Measurements from ENCODE around the gene KIF4A. TPM values are rescaled to one million over a fixed set of nuclear protein-coding genes. Genes with fewer than 3 reads are reported as not detected.

The KIF4A gene
- total RNA-seq, 3 donors from 2014 or later (not counting 1 experiment from before 2014, with no cell fraction given), result 0.53 to 1.3 (median 0.79) TPM

GRCh38 chrX:70442224-70442623 is 152.3 kb downstream of the KIF4A start:
- no peaks in the 10 kb centered on the region for H3K36me3 Mint-ChIP-seq
- H3K9me3 ChIP-seq (ENCODE audit: control insufficient read depth, insufficient read depth, low read length), result no peaks in the 10 kb centered on the region
- H3K27ac Mint-ChIP-seq, result no peak overlapping the region
- H3K4me1 Mint-ChIP-seq, result peaks cover 19 to 21% of the 10 kb centered on the region in 2 donors
- H3K4me3 ChIP-seq (ENCODE audit: low read length), result no peak overlapping the region
- H3K27me3 Mint-ChIP-seq (ENCODE audit: low read depth in 2 of 2), result peaks cover 27 to 34% of the 10 kb centered on the region in 2 donors
- intact Hi-C loops (cut with micrococcal nuclease), result no loop called here
- DNase-seq (no peak), ATAC-seq (no peak)
- H3K36me3 ChIP-seq (ENCODE audit: control insufficient read depth, insufficient read depth, low read length), result no peaks in the 10 kb centered on the region
- peaks cover 12% of the 10 kb centered on the region for H3K27me3 ChIP-seq (ENCODE audit: control insufficient read depth, insufficient read depth, low read length)
- peaks cover 21% of the 10 kb centered on the region for H3K4me1 ChIP-seq (ENCODE audit: control insufficient read depth, insufficient read depth, low read length)
- no peaks in the 10 kb centered on the region for H3K9me3 Mint-ChIP-seq
- no peak overlapping the region for H3K27ac ChIP-seq (ENCODE audit: low read length)
- WGBS (ENCODE audit: insufficient coverage), result 50% methylated on average over 2 of the region's 6 CpGs
- H3K4me3 Mint-ChIP-seq, result no peak overlapping the region
- no peak for TF ChIP-seq CTCF (IDR thresholded peaks at IDR 0.05)

- no peaks in the 10 kb centered on the region for H3K36me3 ChIP-seq (ENCODE audit: control insufficient read depth, insufficient read depth, low read length)
- peaks cover under 1 to 5% of the 10 kb centered on the region in 2 donors for H3K4me1 Mint-ChIP-seq
- H3K4me3 ChIP-seq (ENCODE audit: low read length), result no peak within 1 kb of the TSS
- H3K27ac Mint-ChIP-seq, result no peak within 1 kb of the TSS
- H3K4me3 Mint-ChIP-seq, result peak within 1 kb of the TSS; percentile 5
- intact Hi-C loops (cut with micrococcal nuclease), result no loop called here
- peaks cover 12% of the 10 kb centered on the region for H3K4me1 ChIP-seq (ENCODE audit: control insufficient read depth, insufficient read depth, low read length)
- ATAC-seq, result peak in 2 of 3 donors; percentile 14 to 50
- no peaks in the 10 kb centered on the region for H3K36me3 Mint-ChIP-seq
- peaks cover 12% of the 10 kb centered on the region for H3K27me3 ChIP-seq (ENCODE audit: control insufficient read depth, insufficient read depth, low read length)
- H3K27me3 Mint-ChIP-seq (ENCODE audit: low read depth in 2 of 2), result peaks cover 27 to 34% of the 10 kb centered on the region in 2 donors
- H3K9me3 Mint-ChIP-seq, result no peaks in the 10 kb centered on the region
- 9% methylated on average over 20 of the region's 21 CpGs for WGBS (ENCODE audit: insufficient coverage)
- DNase-seq, result peak in 1 of 2 donors; percentile 36
- H3K9me3 ChIP-seq (ENCODE audit: control insufficient read depth, insufficient read depth, low read length), result no peaks in the 10 kb centered on the region
- H3K27ac ChIP-seq (ENCODE audit: low read length), result no peak within 1 kb of the TSS
- no peak for TF ChIP-seq CTCF (IDR thresholded peaks at IDR 0.05)
These were observed 154.5 kb downstream of the KIF4A start, which contains the start of gene DLG3 for GRCh38 chrX:70444326-70444945. Gene DLG3 (plus strand): TSS chrX:70444835. CDS start chrX:70445202, 367 bp downstream.

GRCh38 chrX:70444946-70445656 is 155.2 kb downstream of the KIF4A start:
- H3K36me3 Mint-ChIP-seq, result no peaks in the 10 kb centered on the region
- H3K27ac Mint-ChIP-seq, result no peak overlapping the region
- no peak overlapping the region for H3K4me3 ChIP-seq (ENCODE audit: low read length)
- H3K27me3 ChIP-seq (ENCODE audit: control insufficient read depth, insufficient read depth, low read length), result peaks cover 12% of the 10 kb centered on the region
- H3K27me3 Mint-ChIP-seq (ENCODE audit: low read depth in 2 of 2), result peaks cover 23 to 34% of the 10 kb centered on the region in 2 donors
- intact Hi-C loops (cut with micrococcal nuclease), result no loop called here
- H3K9me3 ChIP-seq (ENCODE audit: control insufficient read depth, insufficient read depth, low read length), result no peaks in the 10 kb centered on the region
- peaks cover 11% of the 10 kb centered on the region for H3K4me1 ChIP-seq (ENCODE audit: control insufficient read depth, insufficient read depth, low read length)
- peak; percentile 7 to 59 (median 50) for ATAC-seq
- H3K27ac ChIP-seq (ENCODE audit: low read length), result no peak overlapping the region
- H3K36me3 ChIP-seq (ENCODE audit: control insufficient read depth, insufficient read depth, low read length), result no peaks in the 10 kb centered on the region
- peak in 1 of 2 donors; percentile 17 for DNase-seq
- no peak overlapping the region for H3K4me3 Mint-ChIP-seq
- no peaks in the 10 kb centered on the region for H3K9me3 Mint-ChIP-seq
- TF ChIP-seq CTCF (IDR thresholded peaks at IDR 0.05), result no peak
- 6% methylated on average over 51 of the region's 61 CpGs for WGBS (ENCODE audit: insufficient coverage)
- peaks cover 0 to 4% of the 10 kb centered on the region in 2 donors for H3K4me1 Mint-ChIP-seq

All from natural killer cell (primary cell).